ENCODE data around the gene GNLY.

Gene GNLY

DNA sequence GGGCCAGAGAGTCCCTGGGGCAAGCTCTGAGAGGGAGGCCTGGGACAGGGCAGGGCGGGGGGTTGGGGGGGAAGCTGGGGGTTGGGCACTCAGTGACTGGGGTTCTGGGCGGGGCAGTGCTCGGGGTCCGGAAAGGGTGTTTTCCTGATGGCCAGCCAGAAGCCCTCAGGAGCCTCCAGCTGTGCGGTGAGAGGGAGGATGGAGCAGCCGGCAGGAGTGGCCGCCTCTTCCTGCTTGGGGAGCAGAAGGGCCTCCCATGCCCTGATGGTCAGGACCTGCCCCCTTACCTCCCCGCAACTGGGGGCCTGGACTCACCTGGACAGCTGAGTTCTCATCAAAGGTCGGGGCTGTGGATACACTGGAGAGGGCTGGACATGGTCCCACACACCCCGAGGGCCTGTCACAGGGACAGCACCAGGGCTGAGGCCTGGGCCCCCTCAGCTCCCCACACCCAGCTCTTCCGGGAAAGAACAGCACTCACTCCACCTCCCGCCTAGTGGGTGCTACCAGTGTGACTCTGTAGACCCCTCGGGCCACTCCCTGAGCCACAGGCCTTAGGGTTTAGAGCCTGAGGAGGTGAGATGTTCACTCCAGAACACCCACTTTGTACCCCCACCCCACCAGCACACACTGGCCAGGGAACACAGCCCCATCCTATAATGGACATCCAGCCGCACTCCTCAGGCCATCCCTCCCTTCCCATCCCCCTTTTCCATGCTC, 32.9 kb upstream of the GNLY start:
- Histone ChIP-seq H3K9me3 (ENCODE audit: low read length) (no peaks in the 10 kb centered on the region), H3K4me1 (ENCODE audit: insufficient read depth, low read length, severe bottlenecking) (no peaks in the 10 kb centered on the region), H3K9me2 (ENCODE audit: low read depth, low read length) (no peaks in the 10 kb centered on the region), H3K36me3 (ENCODE audit: insufficient read depth, low read length) (peaks cover 8% of the 10 kb centered on the region; the same call in 1 of the 2 replicates), H3K4me2 (ENCODE audit: low read length) (no peak overlapping the region), H3K4me3 (ENCODE audit: low read depth, low read length, poor library complexity, severe bottlenecking) (no peak overlapping the region), H4K20me1 (ENCODE audit: insufficient read depth, low read length) (no peaks in the 10 kb centered on the region), H3F3A (ENCODE audit: insufficient read depth, low read length) (no peaks in the 10 kb centered on the region), H3K27me3 (ENCODE audit: insufficient read depth, low read length) (no peaks in the 10 kb centered on the region), H3K9ac (ENCODE audit: low read length) (no peak overlapping the region), H2AFZ (ENCODE audit: low read length) (no peak overlapping the region), H3K27ac (ENCODE audit: low read depth, low read length, poor library complexity, severe bottlenecking) (no peak overlapping the region), H3K79me2 (ENCODE audit: insufficient read depth, low read length) (no peaks in the 10 kb centered on the region)
- TF ChIP-seq, protein P1, sequence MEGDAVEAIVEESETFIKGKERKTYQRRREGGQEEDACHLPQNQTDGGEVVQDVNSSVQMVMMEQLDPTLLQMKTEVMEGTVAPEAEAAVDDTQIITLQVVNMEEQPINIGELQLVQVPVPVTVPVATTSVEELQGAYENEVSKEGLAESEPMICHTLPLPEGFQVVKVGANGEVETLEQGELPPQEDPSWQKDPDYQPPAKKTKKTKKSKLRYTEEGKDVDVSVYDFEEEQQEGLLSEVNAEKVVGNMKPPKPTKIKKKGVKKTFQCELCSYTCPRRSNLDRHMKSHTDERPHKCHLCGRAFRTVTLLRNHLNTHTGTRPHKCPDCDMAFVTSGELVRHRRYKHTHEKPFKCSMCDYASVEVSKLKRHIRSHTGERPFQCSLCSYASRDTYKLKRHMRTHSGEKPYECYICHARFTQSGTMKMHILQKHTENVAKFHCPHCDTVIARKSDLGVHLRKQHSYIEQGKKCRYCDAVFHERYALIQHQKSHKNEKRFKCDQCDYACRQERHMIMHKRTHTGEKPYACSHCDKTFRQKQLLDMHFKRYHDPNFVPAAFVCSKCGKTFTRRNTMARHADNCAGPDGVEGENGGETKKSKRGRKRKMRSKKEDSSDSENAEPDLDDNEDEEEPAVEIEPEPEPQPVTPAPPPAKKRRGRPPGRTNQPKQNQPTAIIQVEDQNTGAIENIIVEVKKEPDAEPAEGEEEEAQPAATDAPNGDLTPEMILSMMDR (IDR thresholded peaks at IDR 0.05; ENCODE audit: low read length) = no peak
- no peak for TF ChIP-seq EZH2 (IDR thresholded peaks at IDR 0.05; ENCODE audit: borderline replicate concordance, low read length)

- Histone ChIP-seq H3K9me3 (ENCODE audit: low read length) (no peaks in the 10 kb centered on the region), H3K4me2 (ENCODE audit: low read length) (no peak overlapping the region), H3K27me3 (ENCODE audit: insufficient read depth, low read length) (no peaks in the 10 kb centered on the region), H3K4me1 (ENCODE audit: insufficient read depth, low read length, severe bottlenecking) (no peaks in the 10 kb centered on the region), H3K9ac (ENCODE audit: low read length) (no peak overlapping the region), H3K36me3 (ENCODE audit: insufficient read depth, low read length) (peaks cover 8% of the 10 kb centered on the region; the same call in 1 of the 2 replicates), H3K4me3 (ENCODE audit: low read depth, low read length, poor library complexity, severe bottlenecking) (no peak overlapping the region), H3K27ac (ENCODE audit: low read depth, low read length, poor library complexity, severe bottlenecking) (no peak overlapping the region), H3K9me2 (ENCODE audit: low read depth, low read length) (no peaks in the 10 kb centered on the region), H3F3A (ENCODE audit: insufficient read depth, low read length) (no peaks in the 10 kb centered on the region), H4K20me1 (ENCODE audit: insufficient read depth, low read length) (no peaks in the 10 kb centered on the region), H2AFZ (ENCODE audit: low read length) (no peak overlapping the region), H3K79me2 (ENCODE audit: insufficient read depth, low read length) (no peaks in the 10 kb centered on the region)
- TF ChIP-seq, protein P1 (IDR thresholded peaks at IDR 0.05; ENCODE audit: low read length) = no peak
- TF ChIP-seq EZH2 (IDR thresholded peaks at IDR 0.05; ENCODE audit: borderline replicate concordance, low read length) = no peak
Observed at GRCh38 chr2:85662899-85663593, 31.1 kb upstream of the GNLY start.

DNA sequence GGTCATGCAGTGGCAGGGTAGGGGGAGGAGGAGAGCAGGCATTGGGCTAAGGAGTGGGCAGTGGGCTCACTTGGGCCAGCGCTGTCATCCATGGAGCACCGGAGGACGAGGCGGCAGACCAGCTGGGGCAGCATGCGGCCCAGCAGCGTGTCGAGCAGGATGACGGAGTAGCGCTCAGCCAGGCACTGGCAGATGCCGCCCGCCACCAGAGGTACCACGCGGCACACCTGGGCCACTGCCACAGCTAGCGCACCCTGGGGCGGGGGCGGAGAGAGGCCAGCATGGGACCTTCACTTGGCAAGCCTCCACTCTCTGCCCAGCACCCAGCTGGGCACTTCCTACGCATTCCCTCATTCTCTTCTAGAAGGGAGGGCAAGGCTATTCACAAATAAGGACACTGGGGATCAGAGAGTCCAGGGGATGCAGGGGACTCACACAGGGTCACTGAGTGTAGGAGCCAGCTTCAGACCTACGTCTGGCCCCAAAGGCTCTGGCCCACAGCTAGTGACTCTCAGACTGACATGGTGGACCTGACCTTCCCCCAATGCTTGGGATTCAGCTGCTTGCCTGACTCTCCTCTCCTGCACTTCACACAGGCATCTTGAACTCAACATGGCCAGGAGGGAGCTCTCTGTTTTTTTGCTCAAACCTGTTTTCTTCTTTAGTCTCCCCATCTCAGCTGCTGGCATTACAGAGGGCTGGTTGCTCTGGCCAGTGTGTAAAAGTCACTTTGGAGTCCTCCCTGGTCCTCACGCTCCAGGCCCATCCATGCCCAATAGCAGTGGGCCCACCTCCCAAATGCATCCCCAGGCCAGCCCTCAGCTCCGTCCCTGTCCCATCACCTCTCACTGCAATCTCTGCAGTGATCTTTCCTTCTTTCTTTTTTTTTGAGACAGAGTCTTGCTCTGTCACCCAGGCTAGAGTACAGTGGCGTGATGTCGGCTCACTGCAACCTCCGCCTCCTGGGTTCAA, 30.3 kb upstream of the GNLY start:
- Histone ChIP-seq H3K79me2 (ENCODE audit: insufficient read depth, low read length) (no peaks in the 10 kb centered on the region), H3K9me2 (ENCODE audit: low read depth, low read length) (no peaks in the 10 kb centered on the region), H3K36me3 (ENCODE audit: insufficient read depth, low read length) (peaks cover 4% of the 10 kb centered on the region; the same call in 1 of the 2 replicates), H3K27ac (ENCODE audit: low read depth, low read length, poor library complexity, severe bottlenecking) (no peak overlapping the region), H3F3A (ENCODE audit: insufficient read depth, low read length) (no peaks in the 10 kb centered on the region), H3K27me3 (ENCODE audit: insufficient read depth, low read length) (no peaks in the 10 kb centered on the region), H3K4me1 (ENCODE audit: insufficient read depth, low read length, severe bottlenecking) (no peaks in the 10 kb centered on the region), H2AFZ (ENCODE audit: low read length) (no peak overlapping the region), H4K20me1 (ENCODE audit: insufficient read depth, low read length) (no peaks in the 10 kb centered on the region), H3K9me3 (ENCODE audit: low read length) (no peaks in the 10 kb centered on the region), H3K4me3 (ENCODE audit: low read depth, low read length, poor library complexity, severe bottlenecking) (no peak overlapping the region), H3K9ac (ENCODE audit: low read length) (no peak overlapping the region), H3K4me2 (ENCODE audit: low read length) (no peak overlapping the region)
- TF ChIP-seq, protein P1 (IDR thresholded peaks at IDR 0.05; ENCODE audit: low read length) = no peak

Data from OCI-LY1 (cell line).